PFSK-1 (cell line): ENCODE data around the gene CFAP410.

Source experiments
- FOXP2 ChIP-seq: optimal IDR thresholded peaks from 2 replicates; pipeline ENCODE3; 2011; ENCODE audit warnings: borderline replicate concordance, control low read depth, inconsistent platforms; ENCODE audit not compliant: insufficient read depth; ENCODE audit errors: extremely low read length, extremely low read depth
- POLR2AphosphoS5 ChIP-seq: IDR thresholded peaks from 2 replicates; pipeline ENCODE4 v1.6.1; 2012; ENCODE audit warnings: low read depth, mild to moderate bottlenecking, control low read depth, low read length, moderate library complexity
- REST ChIP-seq, 2 experiments: IDR thresholded peaks; 2 replicates each; pipeline versions ENCODE4 v1.6.1 to v1.8.0; 2011 to 2012; ENCODE audit warnings: low read depth in 2 of 2, low read length in 2 of 2, control low read depth in 1 of 2, inconsistent platforms in 1 of 2, mild to moderate bottlenecking in 1 of 2, moderate library complexity in 1 of 2; ENCODE audit not compliant: insufficient read depth in 1 of 2
- SIN3A ChIP-seq: IDR thresholded peaks from 2 replicates; pipeline ENCODE4 v1.6.1; 2012; ENCODE audit warnings: mild to moderate bottlenecking, low read length, moderate library complexity, borderline replicate concordance; ENCODE audit not compliant: insufficient read depth
- TAF1 ChIP-seq: IDR thresholded peaks from 2 replicates; pipeline ENCODE4 v1.6.1; 2012; ENCODE audit warnings: low read length, control low read depth, borderline replicate concordance; ENCODE audit not compliant: insufficient read depth

The CFAP410 gene

GRCh38 chr21:44315691-44316203 lies 23.4 kb downstream of the CFAP410 start:
- TF ChIP-seq TAF1 (no peak), SIN3A (no peak), FOXP2 (no peak), REST (IDR thresholded peaks at IDR 0.05; ENCODE audit: insufficient read depth in 1 of 2, low read depth in 2 of 2, low read length in 2 of 2) (no peak), POLR2AphosphoS5 (no peak)

GRCh38 chr21:44314561-44314960 lies 24.6 kb downstream of the CFAP410 start:
- TF ChIP-seq FOXP2 = no peak
- no peak for TF ChIP-seq TAF1
- TF ChIP-seq SIN3A = no peak
- no peak for TF ChIP-seq POLR2AphosphoS5
- no peak for TF ChIP-seq REST (IDR thresholded peaks at IDR 0.05; ENCODE audit: insufficient read depth in 1 of 2, low read depth in 2 of 2, low read length in 2 of 2)

GRCh38 chr21:44314128-44314527 lies 25.1 kb downstream of the CFAP410 start:
- no peak for TF ChIP-seq TAF1
- no peak for TF ChIP-seq POLR2AphosphoS5
- TF ChIP-seq FOXP2 = no peak
- no peak for TF ChIP-seq SIN3A
- TF ChIP-seq REST (IDR thresholded peaks at IDR 0.05; ENCODE audit: insufficient read depth in 1 of 2, low read depth in 2 of 2, low read length in 2 of 2) = no peak

GRCh38 chr21:44313451-44313850 lies 25.7 kb downstream of the CFAP410 start:
- TF ChIP-seq POLR2AphosphoS5 = no peak
- no peak for TF ChIP-seq SIN3A
- TF ChIP-seq TAF1 = no peak
- TF ChIP-seq FOXP2 = no peak
- TF ChIP-seq REST (IDR thresholded peaks at IDR 0.05; ENCODE audit: insufficient read depth in 1 of 2, low read depth in 2 of 2, low read length in 2 of 2) = no peak

GRCh38 chr21:44312716-44313115 lies 26.5 kb downstream of the CFAP410 start:
- TF ChIP-seq FOXP2 = no peak
- TF ChIP-seq REST (IDR thresholded peaks at IDR 0.05; ENCODE audit: insufficient read depth in 1 of 2, low read depth in 2 of 2, low read length in 2 of 2) = no peak
- no peak for TF ChIP-seq TAF1
- TF ChIP-seq SIN3A = no peak
- TF ChIP-seq POLR2AphosphoS5 = no peak
